ENCODE results near the gene TOE1. TPM values are rescaled to one million over a fixed set of nuclear protein-coding genes. Genes with fewer than 3 reads are reported as not detected.

TOE1 gene
- polyA plus RNA-seq, 4 donors: 12.0 to 15.2 (median 14.5) TPM

Other genes with a start within 250 kb of the TOE1 start
- gene ZSWIM5, start 133.6 kb upstream of the TOE1 start, polyA plus RNA-seq (ENCODE audit: insufficient read length in 4 of 4): 1 to 10 TPM; 6.1 to 7.6 (median 6.6) TPM
- gene HPDL, start 13.3 kb upstream of the TOE1 start, polyA plus RNA-seq (ENCODE audit: insufficient read length in 4 of 4): 1 to 10 TPM; 2.9 to 5.4 (median 3.6) TPM
- 10 to 100 TPM; 23.0 to 49.4 (median 35.2) TPM for gene MUTYH, start 270 bp downstream of the TOE1 start, polyA plus RNA-seq (ENCODE audit: insufficient read length in 4 of 4)
- 1 to 10 TPM; 6.6 to 7.7 (median 6.9) TPM for gene TESK2, start 151.0 kb downstream of the TOE1 start, polyA plus RNA-seq (ENCODE audit: insufficient read length in 4 of 4)
- 1 to 10 TPM; 1.0 to 2.4 (median 1.8) TPM for gene CCDC163, start 159.9 kb downstream of the TOE1 start, polyA plus RNA-seq (ENCODE audit: insufficient read length in 4 of 4)
- gene MMACHC, start 160.1 kb downstream of the TOE1 start, polyA plus RNA-seq (ENCODE audit: insufficient read length in 4 of 4): 10 to 100 TPM; 12.2 to 14.2 (median 13.6) TPM
- gene PRDX1, start 181.7 kb downstream of the TOE1 start, polyA plus RNA-seq (ENCODE audit: insufficient read length in 4 of 4): 100 to 1,000 TPM; 284 to 370 (median 317) TPM
- gene AKR1A1, start 210.7 kb downstream of the TOE1 start, polyA plus RNA-seq (ENCODE audit: insufficient read length in 4 of 4): 100 to 1,000 TPM; 287 to 318 (median 292) TPM
- 100 to 1,000 TPM; 238 to 442 (median 326) TPM for gene NASP, start 243.9 kb downstream of the TOE1 start, polyA plus RNA-seq (ENCODE audit: insufficient read length in 4 of 4)